Esophagus muscularis mucosa (tissue), 4 donors: ENCODE results near the gene TBC1D9B.

ENCODE experiments used
- EP300 ChIP-seq: sonication (generic); formaldehyde crosslinking; IDR thresholded peaks from one replicate; pipeline ENCODE4 v1.6.1; 2017; ENCODE audit warnings: antibody characterized with exemption
- POLR2A ChIP-seq: fragments of 450-650 bp; IDR thresholded peaks from one replicate; pipeline ENCODE4 v1.6.1; 2017; ENCODE audit warnings: antibody characterized with exemption, moderate library complexity, mild to moderate bottlenecking, low read depth
- POLR2AphosphoS5 ChIP-seq, 2 donors: sonication (generic); formaldehyde crosslinking; IDR thresholded peaks; one replicate each; pipeline ENCODE4 v1.6.1; 2017; ENCODE audit warnings: antibody characterized with exemption in 2 of 2
- TF ChIP-seq, protein P1 (sequence below), 3 experiments: fragments of 200-600 bp in 2 of 3; fragments of 450-650 bp in 1 of 3; sonication (generic) in 2 of 3; IDR thresholded peaks; one replicate each; pipeline ENCODE4 v1.5.1; 2017 to 2019; ENCODE audit warnings: antibody characterized with exemption in 3 of 3, mild to moderate bottlenecking in 2 of 3, moderate library complexity in 1 of 3

DNA sequence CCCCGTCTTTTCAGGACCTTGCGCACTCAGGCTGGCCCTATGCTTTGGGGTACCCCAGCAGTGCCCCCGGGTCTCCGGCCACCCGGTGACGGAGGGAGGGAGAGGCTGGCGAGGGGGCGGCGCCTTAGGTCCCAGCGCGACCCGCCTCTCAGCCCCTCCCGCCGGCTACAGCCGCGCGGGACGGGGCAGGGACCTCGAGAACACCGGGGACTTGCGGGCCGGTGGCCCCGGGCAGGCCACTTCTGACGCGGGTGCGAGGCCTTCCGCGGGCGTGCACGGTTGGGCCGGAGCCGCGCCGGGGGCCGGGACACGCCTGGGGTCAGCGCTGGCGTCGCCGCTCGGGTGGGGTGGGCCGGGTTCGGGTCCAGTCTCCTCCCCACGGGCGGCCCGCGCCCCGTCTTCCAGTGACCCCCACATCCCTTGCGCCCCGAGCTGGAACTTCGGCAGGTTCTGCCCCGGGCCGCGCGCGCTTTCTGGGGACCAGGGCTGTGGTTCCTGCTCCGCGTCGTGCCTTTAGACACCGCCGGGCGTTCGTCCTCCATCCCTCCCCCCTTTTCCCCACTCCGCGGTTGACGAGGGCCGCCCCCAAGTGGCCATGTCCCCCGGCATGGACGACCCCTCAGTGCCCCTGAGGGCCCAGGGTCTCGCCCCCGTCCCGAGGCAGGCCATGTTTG, 90.8 kb downstream of the TBC1D9B start:
- TF ChIP-seq POLR2AphosphoS5 (IDR thresholded peaks at IDR 0.05), result no peak
- TF ChIP-seq POLR2A, result no peak
- TF ChIP-seq, protein P1, sequence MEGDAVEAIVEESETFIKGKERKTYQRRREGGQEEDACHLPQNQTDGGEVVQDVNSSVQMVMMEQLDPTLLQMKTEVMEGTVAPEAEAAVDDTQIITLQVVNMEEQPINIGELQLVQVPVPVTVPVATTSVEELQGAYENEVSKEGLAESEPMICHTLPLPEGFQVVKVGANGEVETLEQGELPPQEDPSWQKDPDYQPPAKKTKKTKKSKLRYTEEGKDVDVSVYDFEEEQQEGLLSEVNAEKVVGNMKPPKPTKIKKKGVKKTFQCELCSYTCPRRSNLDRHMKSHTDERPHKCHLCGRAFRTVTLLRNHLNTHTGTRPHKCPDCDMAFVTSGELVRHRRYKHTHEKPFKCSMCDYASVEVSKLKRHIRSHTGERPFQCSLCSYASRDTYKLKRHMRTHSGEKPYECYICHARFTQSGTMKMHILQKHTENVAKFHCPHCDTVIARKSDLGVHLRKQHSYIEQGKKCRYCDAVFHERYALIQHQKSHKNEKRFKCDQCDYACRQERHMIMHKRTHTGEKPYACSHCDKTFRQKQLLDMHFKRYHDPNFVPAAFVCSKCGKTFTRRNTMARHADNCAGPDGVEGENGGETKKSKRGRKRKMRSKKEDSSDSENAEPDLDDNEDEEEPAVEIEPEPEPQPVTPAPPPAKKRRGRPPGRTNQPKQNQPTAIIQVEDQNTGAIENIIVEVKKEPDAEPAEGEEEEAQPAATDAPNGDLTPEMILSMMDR (IDR thresholded peaks at IDR 0.05), result peak in 1 of 3 experiments; percentile 20
- TF ChIP-seq EP300, result no peak
